Tibial artery (tissue), 4 donors: ENCODE data around the gene SLC9C1.

Experiments
- DNase-seq, 2 donors: peaks; one replicate each; pipeline ENCODE4 v3.0.0-alpha.2; 2019
- H3K27ac ChIP-seq, 2 donors: fragments of 200-600 bp; sonication (generic) in 1 of 2; 1 replicate in 1 of 2; 2 replicates in 1 of 2; pipeline ENCODE4 v1.5.1; 2018 to 2019; ENCODE audit warnings: mild to moderate bottlenecking in 1 of 2
- H3K27me3 ChIP-seq, 2 donors: fragments of 200-600 bp; sonication (generic) in 1 of 2; one replicate each; pipeline versions ENCODE4 v1.5.1 to v1.6.0; 2016 to 2019
- H3K36me3 ChIP-seq, 3 donors: fragments of 200-600 bp; sonication (generic) in 2 of 3; one replicate each; pipeline ENCODE4 v1.5.1; 2016 to 2019; ENCODE audit warnings: mild to moderate bottlenecking in 2 of 3
- H3K4me1 ChIP-seq, 4 donors: fragments of 200-600 bp; sonication (generic) in 2 of 4; 1 replicate in 3 of 4; 2 replicates in 1 of 4; pipeline ENCODE4 v1.5.1; 2016 to 2019
- H3K4me3 ChIP-seq, 2 donors: fragments of 200-600 bp; sonication (generic) in 1 of 2; 1 replicate in 1 of 2; 2 replicates in 1 of 2; pipeline ENCODE4 v1.5.1; 2018 to 2019; ENCODE audit warnings: mild to moderate bottlenecking in 2 of 2
- H3K9me3 ChIP-seq, 3 donors: fragments of 200-600 bp; sonication (generic) in 1 of 3; one replicate each; pipeline ENCODE4 v1.5.1; 2016 to 2019
- CTCF ChIP-seq, 2 experiments: fragments of 200-600 bp in 1 of 2; fragments of 450-650 bp in 1 of 2; IDR thresholded peaks; one replicate each; pipeline ENCODE4 v1.5.1; 2017 to 2019; ENCODE audit warnings: antibody characterized with exemption in 2 of 2, mild to moderate bottlenecking in 1 of 2, moderate library complexity in 1 of 2
- intact Hi-C: fragments of 100-400 bp; cut with DNase I; formaldehyde crosslinking; loops from one replicate; pipeline ENCODE4 v1.15.0; 2023; ENCODE audit warnings: low total_unique reads

SLC9C1 gene

GRCh38 chr3:112175646-112176045, 118.4 kb downstream of the SLC9C1 start:
- H3K4me1 ChIP-seq, result no peaks in the 10 kb centered on the region
- intact Hi-C loops, result no loop called here
- no peaks in the 10 kb centered on the region for H3K27me3 ChIP-seq
- TF ChIP-seq CTCF (IDR thresholded peaks at IDR 0.05), result no peak
- no peaks in the 10 kb centered on the region for H3K36me3 ChIP-seq
- H3K27ac ChIP-seq, result no peak overlapping the region
- no peak for DNase-seq
- H3K4me3 ChIP-seq, result no peak overlapping the region
- no peaks in the 10 kb centered on the region for H3K9me3 ChIP-seq

- no peak for TF ChIP-seq CTCF (IDR thresholded peaks at IDR 0.05)
Measured at GRCh38 chr3:112175037-112175436, 119.0 kb downstream of the SLC9C1 start.

GRCh38 chr3:112171144-112171543, 122.9 kb downstream of the SLC9C1 start:
- intact Hi-C loops, result no loop called here
- DNase-seq, result no peak
- TF ChIP-seq CTCF (IDR thresholded peaks at IDR 0.05), result no peak
- Histone ChIP-seq H3K4me1 (no peaks in the 10 kb centered on the region), H3K27ac (no peak overlapping the region), H3K36me3 (no peaks in the 10 kb centered on the region), H3K9me3 (peaks cover 0 to 2% (median under 1%) of the 10 kb centered on the region in 3 donors), H3K4me3 (no peak overlapping the region), H3K27me3 (no peaks in the 10 kb centered on the region)

More at GRCh38 chr3:112175037-112175436, 119.0 kb downstream of the SLC9C1 start:
- Histone ChIP-seq H3K4me1 (no peaks in the 10 kb centered on the region), H3K4me3 (no peak overlapping the region), H3K9me3 (no peaks in the 10 kb centered on the region), H3K27ac (no peak overlapping the region), H3K27me3 (no peaks in the 10 kb centered on the region), H3K36me3 (no peaks in the 10 kb centered on the region)
- no peak for DNase-seq
- intact Hi-C loops, result no loop called here

GRCh38 chr3:112170046-112170445, 124.0 kb downstream of the SLC9C1 start:
- Histone ChIP-seq H3K4me3 (no peak overlapping the region), H3K4me1 (no peaks in the 10 kb centered on the region), H3K36me3 (no peaks in the 10 kb centered on the region), H3K27me3 (no peaks in the 10 kb centered on the region), H3K27ac (no peak overlapping the region), H3K9me3 (peaks cover 0 to 11% (median 11%) of the 10 kb centered on the region in 3 donors)
- intact Hi-C loops, result no loop called here
- no peak for TF ChIP-seq CTCF (IDR thresholded peaks at IDR 0.05)
- no peak for DNase-seq

GRCh38 chr3:112167758-112168157, 126.3 kb downstream of the SLC9C1 start:
- no peak for DNase-seq
- Histone ChIP-seq H3K9me3 (peaks cover 0 to 11% (median 11%) of the 10 kb centered on the region in 3 donors), H3K4me3 (no peak overlapping the region), H3K27ac (no peak overlapping the region), H3K27me3 (no peaks in the 10 kb centered on the region), H3K36me3 (no peaks in the 10 kb centered on the region), H3K4me1 (no peaks in the 10 kb centered on the region)
- TF ChIP-seq CTCF (IDR thresholded peaks at IDR 0.05), result no peak
- intact Hi-C loops, result no loop called here

GRCh38 chr3:112149136-112149535, 144.9 kb downstream of the SLC9C1 start:
- Histone ChIP-seq H3K27ac (no peak overlapping the region), H3K4me3 (no peak overlapping the region), H3K4me1 (no peaks in the 10 kb centered on the region), H3K36me3 (peaks cover 0 to 5% (median 4%) of the 10 kb centered on the region in 3 donors), H3K9me3 (peaks cover 0 to 33% (median 15%) of the 10 kb centered on the region in 3 donors), H3K27me3 (no peaks in the 10 kb centered on the region)
- TF ChIP-seq CTCF (IDR thresholded peaks at IDR 0.05), result no peak
- intact Hi-C loops, result no loop called here
- DNase-seq, result no peak
